C4-2B (cell line): ENCODE measurements around the gene ZW10.
"Not testable (repeated sequence)": the region's sequence is repeated elsewhere in the genome, so short reads cannot be mapped to it uniquely, and the experiment has no call there.

Experiments
- H3K27ac ChIP-seq: fragments of 450-650 bp; 2 replicates; pipeline ENCODE4 v1.5.1; 2017
- ZFX ChIP-seq: fragments of 450-650 bp; IDR thresholded peaks from 2 replicates; pipeline ENCODE4 v1.6.1; 2017
- TF ChIP-seq, protein P1 (sequence below): fragments of 450-650 bp; conservative IDR thresholded peaks from 2 replicates; pipeline ENCODE4 v1.5.1; 2017; ENCODE audit warnings: mild to moderate bottlenecking

Gene ZW10

GRCh38 chr11:113778111-113778910 is 4.8 kb upstream of the ZW10 start:
- no peak overlapping the region for H3K27ac ChIP-seq
- no peak for TF ChIP-seq ZFX
- TF ChIP-seq, protein P1, sequence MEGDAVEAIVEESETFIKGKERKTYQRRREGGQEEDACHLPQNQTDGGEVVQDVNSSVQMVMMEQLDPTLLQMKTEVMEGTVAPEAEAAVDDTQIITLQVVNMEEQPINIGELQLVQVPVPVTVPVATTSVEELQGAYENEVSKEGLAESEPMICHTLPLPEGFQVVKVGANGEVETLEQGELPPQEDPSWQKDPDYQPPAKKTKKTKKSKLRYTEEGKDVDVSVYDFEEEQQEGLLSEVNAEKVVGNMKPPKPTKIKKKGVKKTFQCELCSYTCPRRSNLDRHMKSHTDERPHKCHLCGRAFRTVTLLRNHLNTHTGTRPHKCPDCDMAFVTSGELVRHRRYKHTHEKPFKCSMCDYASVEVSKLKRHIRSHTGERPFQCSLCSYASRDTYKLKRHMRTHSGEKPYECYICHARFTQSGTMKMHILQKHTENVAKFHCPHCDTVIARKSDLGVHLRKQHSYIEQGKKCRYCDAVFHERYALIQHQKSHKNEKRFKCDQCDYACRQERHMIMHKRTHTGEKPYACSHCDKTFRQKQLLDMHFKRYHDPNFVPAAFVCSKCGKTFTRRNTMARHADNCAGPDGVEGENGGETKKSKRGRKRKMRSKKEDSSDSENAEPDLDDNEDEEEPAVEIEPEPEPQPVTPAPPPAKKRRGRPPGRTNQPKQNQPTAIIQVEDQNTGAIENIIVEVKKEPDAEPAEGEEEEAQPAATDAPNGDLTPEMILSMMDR = no peak

DNA sequence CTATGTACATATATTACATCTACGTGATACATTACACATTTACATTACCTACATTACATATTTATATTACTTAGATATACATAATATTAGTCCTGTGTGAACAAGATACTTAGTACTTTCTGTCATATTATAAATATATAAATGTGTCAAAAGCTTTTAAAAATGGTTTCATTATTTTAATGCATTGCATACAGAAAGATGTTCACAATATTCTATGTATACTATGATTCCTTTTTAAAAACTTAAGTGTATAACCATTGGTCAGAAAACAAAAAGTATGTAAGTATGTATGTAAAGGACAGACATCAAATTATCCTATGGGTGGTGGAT is 647 bp upstream of the ZW10 start:
- H3K27ac ChIP-seq = no peak overlapping the region
- no peak for TF ChIP-seq ZFX
- TF ChIP-seq, protein P1 = peak; percentile 18

DNA sequence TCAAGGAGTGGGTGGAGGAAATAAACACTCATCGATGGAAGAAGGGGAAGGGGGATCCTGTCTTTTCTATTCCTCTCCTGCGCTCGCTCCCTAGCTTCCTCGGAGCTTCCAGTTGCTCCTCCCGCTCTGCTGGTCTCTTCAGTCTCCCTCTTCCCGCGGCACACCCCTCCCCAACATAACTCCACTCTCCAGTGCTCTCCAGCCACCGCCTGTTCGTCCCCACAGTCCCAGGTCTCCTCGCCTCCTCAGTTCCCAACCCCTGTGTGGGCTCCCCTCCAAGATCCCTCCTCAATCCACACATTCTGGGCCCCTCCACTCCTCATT is 438 bp downstream of the ZW10 start:
- TF ChIP-seq, protein P1 = no peak
- no peak for TF ChIP-seq ZFX
- H3K27ac ChIP-seq = peak overlapping the region; percentile 81

GRCh38 chr11:113771964-113772363 is 1.5 kb downstream of the ZW10 start:
- TF ChIP-seq ZFX = no peak
- TF ChIP-seq, protein P1 = no peak
- H3K27ac ChIP-seq = no peak overlapping the region

GRCh38 chr11:113764527-113765219 is 8.8 kb downstream of the ZW10 start:
- TF ChIP-seq ZFX = no peak
- TF ChIP-seq, protein P1 = no peak
- H3K27ac ChIP-seq = no peak overlapping the region

DNA sequence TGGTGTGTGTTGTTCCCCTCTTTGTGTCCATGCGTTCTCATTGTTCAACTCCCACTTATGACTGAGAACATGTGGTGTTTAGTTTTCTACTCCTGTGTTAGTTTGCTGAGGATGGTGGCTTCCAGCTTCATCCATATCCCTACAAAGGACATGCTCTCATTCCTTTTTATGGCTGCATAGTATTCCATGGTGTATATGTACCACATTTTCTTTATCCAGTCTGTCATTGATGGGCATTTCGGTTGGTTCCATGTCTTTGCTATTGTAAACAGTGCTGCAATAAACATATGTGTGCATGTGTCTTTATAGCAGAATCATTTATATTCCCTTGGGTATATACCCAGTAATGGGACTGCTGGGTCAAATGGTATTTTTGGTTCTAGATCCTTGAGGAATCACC is 10.5 kb downstream of the ZW10 start:
- H3K27ac ChIP-seq = not testable (repeated sequence)

DNA sequence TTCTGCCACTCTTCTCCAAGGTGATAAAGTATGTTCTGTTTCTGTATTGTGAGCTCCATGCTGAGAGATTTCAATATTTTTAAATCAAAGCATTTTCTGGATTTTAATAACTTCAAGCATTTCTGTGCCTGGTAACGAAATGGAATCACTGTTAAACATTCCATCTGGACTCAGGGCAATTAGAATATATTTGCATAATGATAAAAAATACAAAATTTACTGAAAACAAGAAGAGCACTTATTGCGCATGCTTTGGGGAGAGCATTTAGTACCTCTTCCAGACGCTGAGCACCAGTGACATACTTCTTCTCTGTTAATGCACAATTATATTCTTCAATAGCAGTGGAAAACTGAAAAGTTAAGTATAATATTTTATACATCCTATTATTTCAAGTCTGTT is 13.3 kb downstream of the ZW10 start:
- TF ChIP-seq ZFX = no peak
- TF ChIP-seq, protein P1 = no peak
- H3K27ac ChIP-seq = no peak overlapping the region

- TF ChIP-seq, protein P1 = no peak
- TF ChIP-seq ZFX = no peak
- no peak overlapping the region for H3K27ac ChIP-seq
Measured at GRCh38 chr11:113752932-113753331, 20.6 kb downstream of the ZW10 start.
